NCI-H510A treated with DMSO at 0.1 percent for 48 hours (cell line): ENCODE data around the gene WWOX.

ENCODE experiments used
- DNase-seq: peaks from one replicate; lab custom pipeline; 2025; lab: John Stamatoyannopoulos, UW

WWOX gene

DNA sequence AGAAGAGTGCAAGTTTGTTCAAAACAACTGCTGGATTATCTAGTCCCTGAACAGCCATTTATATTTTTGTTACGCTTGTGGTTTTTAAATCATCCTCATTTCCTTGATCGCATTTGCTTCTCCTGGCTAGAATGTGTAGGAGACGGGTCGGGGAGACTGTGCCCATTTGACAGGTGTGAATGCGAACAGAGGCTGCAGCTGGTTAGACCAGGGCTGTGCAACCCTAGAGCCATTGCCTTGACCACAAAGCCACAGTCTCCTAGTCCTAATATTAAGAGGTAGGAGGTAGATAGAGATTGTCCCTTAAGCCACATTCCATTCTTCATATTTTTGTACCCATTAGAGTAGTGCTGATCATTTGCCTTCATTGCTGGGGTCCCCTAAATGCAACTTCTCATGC is 639.1 kb downstream of the WWOX start:
- DNase-seq = no peak

DNA sequence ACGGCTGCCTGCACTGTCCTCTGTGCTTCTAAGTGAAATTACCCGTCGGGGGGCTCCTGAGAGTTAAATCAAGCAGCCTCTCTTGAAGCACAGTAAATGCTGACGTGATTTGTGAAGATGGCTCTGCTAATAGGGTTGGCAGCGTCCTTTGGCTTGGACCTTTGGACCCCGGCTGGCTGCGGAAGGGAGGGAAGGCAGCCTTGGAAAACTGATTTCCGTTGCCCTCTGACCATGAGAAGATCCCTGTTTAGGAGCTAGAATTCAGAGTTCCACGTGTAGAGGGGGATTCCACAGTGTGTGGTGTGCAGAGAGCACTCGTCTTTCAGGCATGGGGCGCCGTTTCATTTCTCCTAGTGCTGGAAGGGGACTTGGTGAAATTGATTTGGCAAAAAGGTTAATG is 640.8 kb downstream of the WWOX start:
- DNase-seq = no peak

DNA sequence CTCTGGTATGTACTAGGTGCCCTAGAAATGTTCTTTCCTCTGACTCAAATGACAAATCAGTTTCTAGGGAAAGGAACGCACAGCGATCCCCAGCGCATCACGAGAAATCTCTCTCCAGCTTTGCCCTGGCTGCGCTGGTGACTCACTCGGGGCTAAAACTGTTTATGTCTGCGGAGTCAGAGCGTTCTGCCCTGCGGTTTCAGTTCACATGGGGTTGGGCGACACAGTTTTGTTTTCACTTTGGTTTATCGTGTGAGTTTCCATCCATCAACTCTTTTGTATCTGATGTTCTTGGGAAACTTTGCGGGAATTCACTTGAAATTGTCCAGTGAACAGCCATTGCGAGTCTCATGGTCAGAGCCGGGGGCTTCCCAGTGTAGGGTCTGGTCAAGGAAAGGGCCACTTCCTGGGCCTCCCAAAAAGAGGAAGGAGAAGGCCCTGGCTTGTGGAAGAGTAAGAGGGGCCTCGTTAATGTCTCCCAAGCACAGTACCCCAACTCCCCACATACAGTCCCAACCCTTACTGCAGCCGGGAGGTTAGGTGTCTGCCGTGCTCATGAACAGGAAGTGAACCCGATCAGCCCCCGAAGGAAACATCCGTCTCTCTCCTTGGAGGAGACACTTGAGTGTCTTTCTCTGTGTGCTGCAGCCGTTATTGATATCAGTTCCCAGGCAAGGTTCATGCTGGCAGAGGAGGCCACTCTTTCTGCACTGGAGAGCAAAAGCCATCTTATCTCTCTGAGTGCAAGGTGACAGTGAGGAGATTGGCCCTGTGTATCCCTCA is 643.2 kb downstream of the WWOX start:
- DNase-seq = no peak

GRCh38 chr16:78743556-78743955 is 644.1 kb downstream of the WWOX start:
- no peak for DNase-seq

GRCh38 chr16:78744099-78744498 is 644.6 kb downstream of the WWOX start:
- DNase-seq = no peak

DNA sequence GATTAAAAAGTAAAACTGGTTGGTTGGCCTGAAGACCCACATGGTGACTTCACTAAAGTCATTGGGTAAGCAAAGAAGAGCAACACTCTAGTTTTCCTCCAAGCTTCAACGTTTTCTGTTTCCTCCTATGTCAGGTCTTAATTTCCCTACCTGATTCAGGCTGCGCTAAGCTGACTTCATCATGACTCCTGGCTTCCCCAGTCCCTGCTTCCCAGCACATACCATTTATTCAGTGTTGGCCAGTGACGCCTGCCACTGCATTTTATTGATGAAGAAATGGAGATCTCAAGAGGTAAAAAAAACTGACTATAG is 645.3 kb downstream of the WWOX start:
- DNase-seq = no peak

DNA sequence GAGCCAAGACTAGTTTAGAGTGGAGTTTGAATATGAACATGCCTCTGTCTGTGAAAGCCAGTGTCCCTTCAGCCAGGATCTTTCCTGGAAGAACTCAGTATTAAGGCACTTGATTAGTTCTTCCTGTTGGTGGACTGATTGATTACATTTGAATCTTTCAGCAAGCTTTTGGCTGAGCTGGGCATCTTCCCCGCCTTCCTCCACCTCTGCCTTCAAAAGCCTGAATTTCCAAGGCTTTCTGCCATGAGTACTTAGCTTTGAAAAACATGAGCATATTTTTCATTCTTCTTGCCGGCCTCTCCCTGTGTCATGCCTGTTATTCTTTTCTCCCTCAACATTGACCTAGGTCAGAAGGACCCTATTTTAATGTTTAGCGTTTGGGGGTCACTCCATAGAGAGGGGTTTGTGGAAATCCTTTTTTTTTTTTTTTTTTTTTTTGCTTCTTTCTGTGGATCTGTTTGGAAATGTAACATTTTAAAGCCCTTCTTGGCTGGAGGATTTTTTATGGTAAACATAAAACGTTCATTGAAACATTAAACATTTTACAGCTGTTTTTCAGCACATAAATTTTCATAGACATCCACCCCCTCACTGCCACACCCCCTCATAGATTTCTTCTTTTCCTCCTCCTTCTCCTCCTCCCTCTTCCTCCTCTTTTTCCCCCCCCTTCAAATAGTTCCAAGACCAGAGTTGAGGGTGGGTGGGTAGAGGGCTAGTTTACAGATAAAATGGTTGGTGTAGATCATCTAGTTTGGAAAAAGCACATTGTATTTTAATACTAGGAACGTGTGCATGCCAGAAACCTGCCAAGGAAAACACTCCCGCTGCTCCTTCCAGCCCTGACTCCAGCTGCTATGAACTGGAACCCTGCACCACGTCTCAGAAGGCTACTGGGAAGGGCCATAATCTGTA is 645.9 kb downstream of the WWOX start:
- no peak for DNase-seq

DNA sequence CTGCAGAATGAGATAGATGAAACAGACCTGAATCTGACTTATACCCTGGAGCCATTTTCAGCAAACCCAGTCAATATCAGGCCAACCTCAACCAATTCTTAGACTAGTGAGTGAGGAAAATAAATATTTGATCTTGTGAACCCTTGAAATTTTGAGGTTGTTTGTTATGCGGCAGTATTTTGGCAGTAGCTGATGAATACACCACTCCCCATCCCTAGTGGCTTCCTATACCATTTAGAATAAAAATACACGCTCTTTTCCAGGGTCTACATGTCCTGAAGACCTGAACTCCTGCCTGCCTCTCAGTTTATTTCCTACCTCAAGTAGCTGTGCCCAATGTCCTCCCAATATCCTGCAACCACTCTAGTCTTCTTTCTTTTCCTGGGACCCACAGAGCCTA is 647.3 kb downstream of the WWOX start:
- no peak for DNase-seq

- DNase-seq = peak; percentile 45
These were observed 648.9 kb downstream of the WWOX start for GRCh38 chr16:78748220-78748929.

DNA sequence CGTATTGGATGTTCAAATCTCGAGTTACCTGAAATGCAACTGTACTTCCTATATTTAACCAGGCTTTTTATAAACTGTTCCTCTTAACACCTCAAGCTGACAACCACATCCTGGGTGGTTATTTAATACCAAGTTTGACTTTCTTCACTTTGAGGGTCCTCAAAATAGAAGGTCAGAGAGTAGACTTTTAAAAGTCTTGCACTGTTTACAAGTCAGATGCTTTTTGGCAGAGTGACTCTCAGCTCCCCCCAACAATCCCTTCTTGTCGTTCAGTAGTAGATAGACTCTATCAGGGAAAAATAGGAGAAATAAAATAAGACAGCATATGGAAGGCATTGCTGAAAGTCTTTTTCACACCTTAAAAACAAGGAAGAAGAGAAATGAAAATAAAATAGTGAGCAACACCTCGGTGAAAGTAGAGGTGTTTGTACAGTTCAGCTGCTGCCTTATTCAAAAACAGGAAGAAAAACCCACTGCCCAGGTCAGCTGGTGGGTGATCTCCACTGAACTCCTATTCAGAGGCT is 650.4 kb downstream of the WWOX start:
- no peak for DNase-seq

DNA sequence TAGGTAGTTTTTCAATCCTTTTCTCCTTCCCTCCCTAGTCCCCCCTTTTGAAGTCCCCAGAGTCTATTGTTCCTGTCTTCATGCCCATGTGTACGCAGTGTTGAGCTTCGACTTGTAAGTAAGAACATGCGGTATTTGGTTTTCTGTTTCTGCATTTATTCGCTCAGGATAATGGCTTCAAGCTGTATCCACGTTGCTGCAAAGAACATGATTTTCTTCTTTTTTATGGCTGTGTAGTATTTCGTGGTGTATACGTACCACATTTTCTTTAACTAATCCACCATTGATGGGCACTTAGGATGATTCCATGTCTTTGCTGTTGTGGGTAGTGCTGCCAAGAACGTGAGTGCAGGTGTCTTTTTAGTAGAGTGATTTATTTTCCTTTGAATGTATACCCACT is 651.2 kb downstream of the WWOX start:
- DNase-seq = no peak

- DNase-seq = no peak
These were observed 652.1 kb downstream of the WWOX start for GRCh38 chr16:78751601-78752000.

DNA sequence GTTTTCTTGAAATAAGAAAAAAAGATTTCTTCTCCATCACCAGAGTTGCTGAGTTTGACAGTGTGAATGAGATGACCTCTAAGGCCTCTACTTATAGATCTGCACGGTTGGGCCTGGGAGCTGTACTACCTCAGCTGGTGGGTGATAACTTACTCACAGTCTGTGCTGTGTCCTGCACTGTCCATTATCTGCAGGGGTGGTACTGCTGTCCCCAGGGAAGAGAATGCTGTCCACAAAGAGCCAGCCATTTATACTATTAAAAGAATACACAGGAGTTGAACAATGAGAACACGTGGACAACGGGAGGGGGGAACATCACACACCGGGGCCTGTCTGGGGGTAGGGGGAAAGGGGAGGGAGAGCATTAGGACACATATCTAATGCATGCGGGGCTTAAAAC is 655.3 kb downstream of the WWOX start:
- DNase-seq = no peak

GRCh38 chr16:78755751-78756661 is 656.6 kb downstream of the WWOX start:
- DNase-seq = no peak

- no peak for DNase-seq
These were observed 660.1 kb downstream of the WWOX start for GRCh38 chr16:78759596-78759995.

DNA sequence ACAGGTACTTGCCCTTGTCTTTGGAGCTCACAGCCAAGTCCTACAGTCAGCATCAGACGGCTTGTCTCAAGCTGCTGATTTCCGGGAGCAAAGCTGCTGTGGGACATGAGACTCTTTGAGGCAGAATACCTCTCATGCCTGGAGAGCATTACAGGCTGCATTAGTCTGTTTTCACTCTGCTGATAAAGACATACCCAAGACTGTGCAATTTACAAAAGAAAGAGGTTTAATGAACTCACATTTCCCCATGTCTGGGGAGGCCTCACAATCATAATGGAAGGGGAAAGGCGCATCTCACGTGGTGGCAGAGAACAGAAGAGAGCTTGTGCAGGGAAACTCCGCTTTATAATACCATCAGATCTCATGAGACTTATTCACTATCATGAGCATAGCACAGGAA is 661.2 kb downstream of the WWOX start:
- DNase-seq = no peak

DNA sequence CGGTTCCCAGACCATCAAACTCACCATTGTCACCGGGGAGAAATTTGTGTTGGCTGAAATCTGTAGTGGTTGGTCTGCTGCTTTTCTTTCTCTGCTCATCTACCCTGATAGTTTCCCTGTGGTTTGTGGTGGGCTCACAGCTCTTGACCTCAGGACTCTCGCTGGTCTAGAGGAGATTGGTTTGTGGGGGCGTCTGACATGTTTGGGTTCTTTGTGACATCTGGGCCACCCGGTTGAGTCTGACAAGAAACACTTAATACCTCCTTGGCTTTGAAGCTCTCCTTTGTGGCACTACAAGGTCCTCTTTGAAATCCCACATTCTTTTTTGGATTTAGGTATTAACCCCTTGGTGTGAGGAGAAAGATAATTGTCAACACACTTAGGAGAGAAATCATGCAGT is 662.0 kb downstream of the WWOX start:
- no peak for DNase-seq

DNA sequence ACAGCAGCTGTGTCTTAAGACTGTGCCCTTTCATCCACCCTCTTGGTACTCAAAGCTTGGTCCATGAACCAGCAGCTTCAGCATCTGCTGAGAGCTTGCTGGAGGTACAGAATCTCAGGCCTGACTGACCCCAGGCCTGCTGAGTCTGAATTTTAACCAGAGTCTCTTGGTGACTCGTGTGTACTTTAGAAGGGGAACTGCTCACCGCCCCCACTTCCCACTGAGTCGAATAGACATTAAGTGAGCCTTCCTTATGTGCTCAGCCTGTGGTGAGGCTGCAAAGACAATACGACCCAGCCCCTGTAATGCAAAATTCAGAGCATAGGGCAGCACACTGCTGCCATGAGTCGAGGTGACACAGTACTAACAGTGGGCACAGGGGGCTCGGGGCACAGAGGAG is 662.8 kb downstream of the WWOX start:
- no peak for DNase-seq

DNA sequence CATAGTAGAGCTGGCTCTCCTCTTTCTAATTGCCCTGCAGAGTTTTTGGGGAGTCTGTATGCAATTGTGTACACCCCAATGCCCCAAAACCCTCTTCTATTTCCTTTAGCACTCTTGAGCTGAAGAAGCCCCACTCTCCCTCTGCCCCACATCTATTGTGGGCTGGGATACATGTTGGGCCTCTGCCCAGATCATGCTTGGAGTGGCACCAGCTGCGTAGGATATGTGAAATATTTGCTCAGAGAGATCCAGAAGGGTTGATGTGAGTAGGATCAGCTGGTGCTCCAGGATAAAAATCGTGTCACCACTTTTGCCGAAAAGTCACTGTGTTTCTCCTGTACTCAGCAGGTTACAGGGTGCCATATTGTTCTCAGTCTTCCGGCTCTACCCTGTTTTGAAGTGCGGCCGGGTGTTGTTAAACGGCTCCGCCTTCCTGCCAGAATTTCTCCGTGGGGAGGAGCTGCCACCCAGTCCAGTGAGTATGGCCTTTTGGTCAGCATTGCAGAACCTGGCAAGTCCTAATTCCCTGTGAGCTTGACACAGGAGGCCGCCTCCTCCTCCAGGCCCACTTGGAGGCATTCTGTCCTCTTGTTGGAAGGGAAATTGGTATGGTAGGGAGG is 664.5 kb downstream of the WWOX start:
- peak; percentile 22 for DNase-seq

DNA sequence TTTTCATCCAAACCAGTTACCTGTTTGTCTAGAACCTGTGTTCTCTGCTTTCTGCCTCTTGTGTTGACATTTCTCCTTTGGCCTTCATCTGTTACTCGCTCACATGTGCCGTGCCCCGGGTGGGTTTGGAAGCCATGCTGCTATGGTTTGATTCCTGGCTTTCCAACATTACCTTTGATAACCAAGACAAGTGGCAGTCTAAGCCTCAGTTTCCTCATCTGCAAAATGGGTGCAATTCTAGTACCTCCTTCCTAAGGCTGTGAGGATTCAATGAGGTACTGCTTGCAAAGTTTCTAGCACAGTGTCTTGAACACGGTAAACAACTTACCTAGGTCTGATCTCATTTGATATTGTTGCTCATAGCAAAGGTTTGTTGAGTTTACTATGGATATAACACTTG is 665.0 kb downstream of the WWOX start:
- DNase-seq = no peak

- no peak for DNase-seq
These were observed 668.8 kb downstream of the WWOX start for GRCh38 chr16:78768226-78768625.
